ENCODE data around the gene CDC16. TPM values are rescaled to one million over a fixed set of nuclear protein-coding genes. Genes with fewer than 3 reads are reported as not detected.

The CDC16 gene
- total and polyA plus RNA-seq, 9 of the 15 experiments (the other 6 are each of a cell fraction or from before 2014, with no cell fraction given), result 23.2 to 102 (median 51.6) TPM

DNA sequence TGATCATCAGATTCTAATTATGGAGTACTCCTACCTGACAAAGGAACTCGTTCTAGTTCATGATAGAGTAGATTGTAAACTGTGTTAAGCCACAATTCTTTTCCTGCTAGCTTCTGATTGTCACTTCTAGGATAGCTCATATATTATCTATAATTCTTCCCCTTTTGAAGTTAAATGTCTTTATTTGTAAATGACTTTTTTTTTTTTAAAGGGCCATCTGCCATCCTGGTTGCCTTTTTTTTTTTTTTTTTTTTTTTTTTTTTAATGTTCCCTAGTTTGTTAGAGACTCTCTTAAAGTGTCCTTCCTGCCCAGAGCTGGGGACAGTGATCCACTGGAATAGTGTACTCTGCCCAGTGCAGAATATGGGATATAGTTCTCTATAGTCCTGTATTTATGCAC lies 83.9 kb downstream of the CDC16 start:
- no peak for ATAC-seq
- no peak overlapping the region for H3K4me3 ChIP-seq
- H3K27ac ChIP-seq (ENCODE audit: extremely low read depth, low read depth, low read length), result peak overlapping the region; percentile 3; the same call in 1 of the 3 replicates
- intact Hi-C loops (cut with micrococcal nuclease), result no loop called here
- peaks cover 84% of the 10 kb centered on the region for H3K79me2 ChIP-seq (ENCODE audit: control insufficient read depth, insufficient read depth, low read length)
- 0 out of 4 replicates have a peak overlapping the region, but pooled peaks of 1 of the 2 experiments have one; percentile 20 for H3K9ac ChIP-seq (ENCODE audit: insufficient read depth in 1 of 2, low read depth in 2 of 2, low read length in 2 of 2)
- no peak for FAIRE-seq
- H3K4me1 ChIP-seq (replicated peaks in 1 of 2; ENCODE audit: control insufficient read depth in 2 of 2, insufficient read depth in 2 of 2, low read length in 2 of 2), result peaks cover 22 to 27% of the 10 kb centered on the region in 2 experiments; a peak in 4 of 5 replicates
- POLR2A ChIA-PET, result interaction anchor here (0.6 to 1.0 kb wide), 2 partner anchors 16 to 34 kb away, joined by 3 read pairs; no protein-coding TSS in a partner anchor
- H2AFZ ChIP-seq (ENCODE audit: low read depth, low read length), result no peak overlapping the region
- 0% methylated on average over 1 of the region's 1 CpG for WGBS (ENCODE audit: insufficient coverage, low coverage, missing lambda C conversion rate)
- in situ Hi-C loops (cut with MboI), result no loop called here
- H4K20me1 ChIP-seq (replicated peaks; ENCODE audit: control insufficient read depth, insufficient read depth, low read length), result peaks cover 12% of the 10 kb centered on the region; the same call in 1 of the 2 replicates
- TF ChIP-seq ZKSCAN8 (CRISPR knock-in tag; IDR thresholded peaks at IDR 0.05) (no peak), SMAD1 (IDR thresholded peaks at IDR 0.05; ENCODE audit: low read depth, low read length, partially characterized antibody) (no peak), MCM2 (IDR thresholded peaks at IDR 0.05; ENCODE audit: low read depth) (no peak), PPARD (CRISPR knock-in tag; IDR thresholded peaks at IDR 0.05) (no peak), ZNF384 (IDR thresholded peaks at IDR 0.05; ENCODE audit: low read depth, low read length) (peak; percentile 80), L3MBTL2 (IDR thresholded peaks at IDR 0.05) (no peak)
- TF ChIP-seq, protein P1, sequence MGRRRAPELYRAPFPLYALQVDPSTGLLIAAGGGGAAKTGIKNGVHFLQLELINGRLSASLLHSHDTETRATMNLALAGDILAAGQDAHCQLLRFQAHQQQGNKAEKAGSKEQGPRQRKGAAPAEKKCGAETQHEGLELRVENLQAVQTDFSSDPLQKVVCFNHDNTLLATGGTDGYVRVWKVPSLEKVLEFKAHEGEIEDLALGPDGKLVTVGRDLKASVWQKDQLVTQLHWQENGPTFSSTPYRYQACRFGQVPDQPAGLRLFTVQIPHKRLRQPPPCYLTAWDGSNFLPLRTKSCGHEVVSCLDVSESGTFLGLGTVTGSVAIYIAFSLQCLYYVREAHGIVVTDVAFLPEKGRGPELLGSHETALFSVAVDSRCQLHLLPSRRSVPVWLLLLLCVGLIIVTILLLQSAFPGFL (CRISPR knock-in tag; IDR thresholded peaks at IDR 0.05), result no peak
- TF ChIP-seq, protein P2, sequence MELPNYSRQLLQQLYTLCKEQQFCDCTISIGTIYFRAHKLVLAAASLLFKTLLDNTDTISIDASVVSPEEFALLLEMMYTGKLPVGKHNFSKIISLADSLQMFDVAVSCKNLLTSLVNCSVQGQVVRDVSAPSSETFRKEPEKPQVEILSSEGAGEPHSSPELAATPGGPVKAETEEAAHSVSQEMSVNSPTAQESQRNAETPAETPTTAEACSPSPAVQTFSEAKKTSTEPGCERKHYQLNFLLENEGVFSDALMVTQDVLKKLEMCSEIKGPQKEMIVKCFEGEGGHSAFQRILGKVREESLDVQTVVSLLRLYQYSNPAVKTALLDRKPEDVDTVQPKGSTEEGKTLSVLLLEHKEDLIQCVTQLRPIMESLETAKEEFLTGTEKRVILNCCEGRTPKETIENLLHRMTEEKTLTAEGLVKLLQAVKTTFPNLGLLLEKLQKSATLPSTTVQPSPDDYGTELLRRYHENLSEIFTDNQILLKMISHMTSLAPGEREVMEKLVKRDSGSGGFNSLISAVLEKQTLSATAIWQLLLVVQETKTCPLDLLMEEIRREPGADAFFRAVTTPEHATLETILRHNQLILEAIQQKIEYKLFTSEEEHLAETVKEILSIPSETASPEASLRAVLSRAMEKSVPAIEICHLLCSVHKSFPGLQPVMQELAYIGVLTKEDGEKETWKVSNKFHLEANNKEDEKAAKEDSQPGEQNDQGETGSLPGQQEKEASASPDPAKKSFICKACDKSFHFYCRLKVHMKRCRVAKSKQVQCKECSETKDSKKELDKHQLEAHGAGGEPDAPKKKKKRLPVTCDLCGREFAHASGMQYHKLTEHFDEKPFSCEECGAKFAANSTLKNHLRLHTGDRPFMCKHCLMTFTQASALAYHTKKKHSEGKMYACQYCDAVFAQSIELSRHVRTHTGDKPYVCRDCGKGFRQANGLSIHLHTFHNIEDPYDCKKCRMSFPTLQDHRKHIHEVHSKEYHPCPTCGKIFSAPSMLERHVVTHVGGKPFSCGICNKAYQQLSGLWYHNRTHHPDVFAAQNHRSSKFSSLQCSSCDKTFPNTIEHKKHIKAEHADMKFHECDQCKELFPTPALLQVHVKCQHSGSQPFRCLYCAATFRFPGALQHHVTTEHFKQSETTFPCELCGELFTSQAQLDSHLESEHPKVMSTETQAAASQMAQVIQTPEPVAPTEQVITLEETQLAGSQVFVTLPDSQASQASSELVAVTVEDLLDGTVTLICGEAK (IDR thresholded peaks at IDR 0.05), result peak; percentile 51; the same call in 1 of the 2 replicates
- TF ChIP-seq, protein P2 (CRISPR knock-in tag; IDR thresholded peaks at IDR 0.05), result no peak
- DNase-seq (ENCODE audit: extremely low read depth in 1 of 4, low spot score in 3 of 4), result no peak
- peaks cover 37% of the 10 kb centered on the region for H3K36me3 ChIP-seq (ENCODE audit: control insufficient read depth, insufficient read depth, low read length)
- CTCF ChIA-PET (ENCODE audit: low intra/inter-chr PET ratio), result no interaction called here
- H3K9me1 ChIP-seq (ENCODE audit: control insufficient read depth, insufficient read depth, low read length), result no peaks in the 10 kb centered on the region
- H3K9me3 ChIP-seq (replicated peaks; ENCODE audit: control insufficient read depth, insufficient read depth, low read depth, low read length), result no peaks in the 10 kb centered on the region
- H3K27me3 ChIP-seq (ENCODE audit: control insufficient read depth in 2 of 2, insufficient read depth in 2 of 2, low read length in 2 of 2), result no peaks in the 10 kb centered on the region
- 0 out of 2 replicates have a peak overlapping the region, but pooled peaks have one; percentile 25 for H3K4me2 ChIP-seq (ENCODE audit: insufficient read depth, low read length)
- BruUV-seq (replicated peaks), result no TSS peak
